ENCODE data around the gene MRPL14.

The MRPL14 gene

GRCh38 chr6:44078827-44079671, 48.2 kb downstream of the MRPL14 start:
- DNase-seq: no peak

- no peak for DNase-seq
These were observed 48.9 kb downstream of the MRPL14 start for GRCh38 chr6:44078219-44078826.

DNA sequence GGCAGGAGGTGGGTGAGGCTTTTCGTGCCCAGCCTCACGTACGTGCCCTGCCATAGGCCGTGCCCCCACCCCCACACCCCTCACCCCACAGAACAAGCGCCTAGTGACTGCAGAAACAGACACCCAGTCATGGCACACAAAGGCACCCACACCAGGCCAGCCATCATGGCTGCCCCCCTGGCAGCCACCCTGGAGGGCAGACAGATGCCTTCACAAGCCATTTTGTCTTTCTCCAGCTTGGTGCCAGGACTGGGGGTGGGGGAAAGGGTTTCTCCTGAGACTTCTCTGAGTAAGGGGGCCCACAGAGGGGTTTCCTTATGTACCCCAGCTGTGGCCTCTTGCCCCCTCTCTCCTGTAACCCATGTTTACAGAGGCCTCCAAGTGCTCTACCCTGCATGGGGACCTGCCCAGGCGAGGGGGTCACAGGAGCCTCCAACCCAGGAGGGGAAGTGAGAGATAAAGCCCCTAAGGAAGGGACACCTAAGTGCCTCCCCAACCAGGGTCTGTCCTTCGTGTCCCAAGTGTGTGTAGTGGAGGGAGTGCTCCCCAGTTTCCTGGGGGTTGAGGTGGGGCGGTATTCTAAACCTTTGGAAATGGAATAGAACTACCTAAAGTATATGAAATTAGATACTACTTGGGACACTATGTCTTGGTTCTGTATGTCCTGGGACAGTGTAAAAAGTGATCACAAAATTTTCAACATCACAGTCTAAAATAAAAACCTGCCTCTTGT, 49.9 kb downstream of the MRPL14 start:
- no peak for DNase-seq

- no peak for DNase-seq
These were observed 50.7 kb downstream of the MRPL14 start for GRCh38 chr6:44076356-44077213.

- no peak for DNase-seq
These were observed 51.5 kb downstream of the MRPL14 start for GRCh38 chr6:44075647-44076355.

GRCh38 chr6:44074813-44075646, 52.2 kb downstream of the MRPL14 start:
- no peak for DNase-seq

- no peak for DNase-seq
These were observed 52.8 kb downstream of the MRPL14 start for GRCh38 chr6:44074439-44074812.

- DNase-seq: no peak
These were observed 53.4 kb downstream of the MRPL14 start for GRCh38 chr6:44073612-44074438.

DNA sequence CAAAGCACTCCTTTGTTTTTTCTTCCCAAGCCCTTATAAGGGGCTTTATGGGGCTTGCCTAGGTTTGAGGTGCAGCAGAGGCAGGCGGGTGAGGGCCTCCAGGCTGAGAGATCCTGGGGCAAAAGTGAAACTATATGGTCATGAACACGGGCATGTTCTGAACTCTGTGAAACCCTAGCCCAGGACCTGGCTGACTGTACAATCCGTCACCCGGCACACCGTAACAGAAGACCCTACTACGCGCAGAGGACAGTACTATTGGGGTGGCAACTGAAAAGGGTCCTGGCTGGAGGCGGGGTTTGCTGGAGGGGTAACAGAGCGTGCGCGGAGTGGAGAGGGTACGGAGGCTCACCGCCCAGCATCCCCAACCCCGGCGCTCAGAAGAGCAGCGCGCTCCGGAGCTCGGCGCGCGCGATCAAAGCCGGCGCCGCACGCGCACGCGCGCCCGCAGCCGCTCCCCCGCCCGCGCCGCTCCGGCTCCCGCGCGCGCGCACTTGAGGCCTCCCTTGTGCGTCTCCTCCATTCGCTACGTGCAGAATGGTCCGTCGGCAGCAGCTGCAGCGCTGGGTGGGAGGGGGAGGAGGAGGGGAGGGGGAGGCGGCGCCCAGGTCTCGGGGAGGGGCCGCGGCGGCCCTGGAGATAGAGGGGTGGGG, 54.2 kb downstream of the MRPL14 start:
- DNase-seq: no peak

DNA sequence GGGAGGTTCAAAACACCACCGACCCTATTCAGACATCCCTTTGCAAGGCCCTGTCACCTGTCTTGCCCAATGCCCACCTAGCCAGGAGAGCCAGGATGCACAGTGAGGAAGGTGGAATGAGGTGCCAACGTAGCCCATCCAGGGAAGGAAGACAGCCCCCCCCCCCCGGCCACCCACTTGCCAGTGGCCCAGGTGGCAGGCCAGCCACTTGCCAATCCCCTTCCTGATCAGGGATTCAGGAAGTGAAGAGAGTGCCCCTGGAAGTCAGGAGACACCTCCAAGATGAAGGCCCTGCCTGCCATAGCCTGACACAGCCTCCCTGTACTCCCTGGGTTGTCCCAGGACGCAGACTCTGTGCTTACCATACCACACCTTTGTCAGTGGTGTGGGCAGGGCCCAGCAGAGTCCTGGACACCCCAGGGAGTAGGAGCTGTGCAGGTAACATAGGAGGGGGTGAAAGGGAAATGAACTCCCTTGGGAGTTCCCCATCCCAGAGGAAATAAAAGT, 54.7 kb downstream of the MRPL14 start:
- DNase-seq: no peak

DNA sequence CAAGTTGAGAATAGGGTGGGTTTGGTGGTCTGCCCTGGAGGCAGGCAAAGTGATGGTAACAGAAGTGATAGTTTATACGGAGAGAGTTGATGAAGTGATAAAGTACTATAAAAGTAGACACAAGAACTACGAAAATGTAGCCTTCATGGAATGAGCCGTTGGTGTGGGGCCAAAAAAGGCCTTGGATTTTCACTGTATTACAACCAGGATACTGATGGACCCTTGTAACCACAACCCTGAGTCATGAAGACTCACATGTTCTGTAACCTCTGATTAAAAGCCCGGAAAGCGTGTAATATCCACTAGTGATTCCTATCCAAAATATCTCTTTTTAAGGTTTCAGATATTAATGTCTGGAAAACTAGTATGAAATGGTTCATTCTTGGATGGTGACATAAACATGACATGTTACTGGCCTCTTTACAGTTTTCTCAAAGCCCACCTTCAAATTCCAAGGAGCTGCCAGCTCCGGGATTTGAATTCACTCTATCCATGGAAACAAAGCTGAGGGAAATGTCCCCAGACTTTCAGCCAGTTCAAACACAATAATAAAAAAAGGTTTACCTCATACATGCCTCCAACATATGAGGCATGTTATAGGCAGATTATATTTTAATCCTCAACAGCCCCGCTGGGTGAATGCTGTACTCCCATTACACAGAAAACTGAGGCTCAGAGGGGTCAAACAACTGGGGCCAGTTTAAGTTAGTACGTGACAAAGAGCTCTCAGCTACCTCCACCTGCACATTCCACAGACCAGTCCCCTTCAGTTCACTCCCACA, 55.4 kb downstream of the MRPL14 start:
- DNase-seq: no peak

- DNase-seq: no peak
These were observed 58.5 kb downstream of the MRPL14 start for GRCh38 chr6:44068607-44069296.

DNA sequence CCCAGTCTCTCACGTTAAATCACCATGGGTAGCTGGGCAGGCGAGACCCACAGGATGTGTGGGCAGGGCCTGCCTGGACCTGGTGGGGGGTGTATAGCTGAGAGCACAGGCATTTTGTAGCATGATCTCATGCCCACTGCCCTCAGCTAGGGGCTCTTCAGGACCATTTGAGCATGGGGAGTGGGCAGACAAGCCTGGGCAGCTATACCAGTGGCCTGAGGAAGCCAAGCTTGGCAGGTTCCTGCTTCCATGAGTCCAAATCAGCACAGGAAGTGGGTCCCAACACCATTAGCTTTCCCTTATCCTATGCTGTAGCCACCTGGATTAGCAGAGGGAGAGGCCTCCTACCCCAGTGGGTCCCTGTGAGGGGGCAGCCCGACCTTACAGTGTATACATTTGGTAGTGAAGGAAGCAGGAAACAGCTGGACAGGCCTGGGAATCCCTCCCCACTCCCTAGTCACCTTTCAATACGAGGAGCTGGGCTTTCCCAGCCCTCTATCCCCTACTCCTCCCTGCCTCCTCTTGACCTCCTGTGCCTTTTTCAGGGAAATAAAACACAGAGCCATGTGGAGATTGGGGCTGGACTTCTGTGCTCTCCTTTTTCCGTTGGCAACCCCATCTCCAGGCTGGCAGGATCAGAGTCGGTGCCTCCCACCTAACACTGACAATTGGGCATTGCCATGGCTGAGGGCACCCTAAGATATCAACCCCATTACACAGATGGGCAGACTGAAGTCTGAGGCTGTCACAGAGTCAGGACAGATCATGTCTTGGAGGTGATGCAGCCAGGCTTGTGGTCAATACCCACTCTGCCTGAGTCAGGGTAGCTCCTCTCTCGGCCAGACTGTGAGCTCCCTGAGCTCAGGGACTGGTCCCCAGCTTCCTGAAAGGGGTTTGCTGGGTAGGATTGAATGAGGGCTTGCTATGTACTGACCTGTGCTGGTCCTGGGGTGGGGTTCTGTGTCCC, 59.8 kb downstream of the MRPL14 start:
- no peak for DNase-seq

DNA sequence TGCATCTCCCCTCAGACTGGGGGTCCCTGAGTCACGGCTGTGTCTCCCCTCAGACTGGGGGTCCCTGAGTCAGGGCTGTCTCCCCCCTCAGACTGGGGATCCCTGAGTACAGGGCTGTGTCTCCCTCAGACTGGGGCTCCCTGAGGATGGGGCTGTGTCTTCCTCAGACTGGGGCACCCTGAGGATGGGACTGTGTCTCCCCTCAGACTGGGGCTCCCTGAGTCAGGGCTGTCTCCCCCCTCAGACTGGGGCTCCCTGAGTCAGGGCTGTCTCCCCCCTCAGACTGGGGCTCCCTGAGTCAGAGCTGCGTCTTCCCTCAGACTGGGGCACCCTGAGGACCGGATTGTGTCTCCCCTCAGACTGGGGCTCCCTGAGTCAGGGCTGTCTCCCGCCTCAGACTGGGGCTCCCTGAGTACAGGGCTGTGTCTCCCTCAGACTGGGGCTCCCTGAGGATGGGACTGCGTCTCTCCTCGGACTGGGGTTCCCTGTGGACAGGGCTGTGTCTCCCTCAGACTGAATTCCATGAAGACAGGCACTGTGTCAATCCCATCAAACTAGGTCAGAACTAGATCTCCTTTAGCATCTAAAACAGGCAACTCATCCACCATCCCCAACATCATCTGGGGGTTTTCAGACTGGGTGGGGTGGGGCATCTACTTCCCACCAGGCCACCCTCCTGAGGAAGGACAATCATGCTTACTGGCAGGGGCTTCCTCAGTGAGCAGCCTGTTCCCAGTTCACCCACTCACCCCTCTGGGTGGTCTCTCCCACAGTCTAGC, 60.7 kb downstream of the MRPL14 start:
- DNase-seq: no peak

- no peak for DNase-seq
These were observed 61.7 kb downstream of the MRPL14 start for GRCh38 chr6:44065443-44066140.

DNA sequence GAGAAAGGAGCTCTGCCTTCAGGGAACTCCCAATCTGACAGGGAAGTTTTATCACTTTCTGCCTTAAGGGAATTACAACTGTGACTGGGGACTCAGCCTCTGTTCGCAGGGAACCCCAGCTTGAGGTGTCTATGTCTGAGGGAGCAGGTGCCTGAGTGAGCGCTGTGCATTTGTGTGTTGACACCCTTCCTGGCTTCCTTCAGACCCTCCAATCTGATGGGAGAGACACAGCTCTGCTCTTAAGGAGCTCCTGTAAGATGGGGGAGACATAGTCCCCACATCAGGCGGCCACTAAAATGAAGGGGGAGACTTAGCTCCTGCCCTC, 62.3 kb downstream of the MRPL14 start:
- no peak for DNase-seq
